Measurements from ENCODE around the gene GLDN.

- TF ChIP-seq CTCF (IDR thresholded peaks at IDR 0.05 in 4 of 5, conservative IDR thresholded peaks at IDR 0.05 in 1 of 5) (no peak), POLR2A (IDR thresholded peaks at IDR 0.05) (no peak)
These were observed 103.4 kb downstream of the GLDN start for GRCh38 chr15:51444807-51445206.
